Neural cell (in vitro differentiated cells): ENCODE data around the gene FGF8. TPM values are rescaled to one million over a fixed set of nuclear protein-coding genes. Genes with fewer than 3 reads are reported as not detected.

Source experiments
- H2AFZ ChIP-seq: fragments of 200-600, 300-800 bp; sonication (generic), shearing (Covaris generic); 2 replicates; pipeline ENCODE4 v1.6.0; 2014; ENCODE audit warnings: low read depth, mild to moderate bottlenecking, antibody characterized with exemption, low read length, moderate library complexity
- H3F3A ChIP-seq: fragments of 200-600 bp; shearing (Covaris generic); 2 replicates; pipeline ENCODE4 v1.6.1; 2016; ENCODE audit warnings: mild to moderate bottlenecking, moderate library complexity, mixed read lengths, antibody characterized with exemption, low read length; ENCODE audit not compliant: insufficient read depth, poor library complexity, severe bottlenecking
- H3K27ac ChIP-seq: fragments of 200-600, 300-800 bp; sonication (generic), shearing (Covaris generic); 2 replicates; pipeline ENCODE4 v1.5.1; 2014; ENCODE audit warnings: mild to moderate bottlenecking, low read length, moderate library complexity
- H3K27me3 ChIP-seq: fragments of 300-800, 200-600 bp; sonication (generic), shearing (Covaris generic); 2 replicates; pipeline ENCODE4 v1.6.0; 2014; ENCODE audit warnings: mild to moderate bottlenecking, low read depth, low read length, moderate library complexity; ENCODE audit not compliant: insufficient read depth
- H3K36me3 ChIP-seq: fragments of 300-800, 200-600 bp; sonication (generic), shearing (Covaris generic); 2 replicates; pipeline ENCODE4 v1.5.1; 2014; ENCODE audit warnings: mild to moderate bottlenecking, antibody characterized with exemption, low read length, moderate library complexity; ENCODE audit not compliant: insufficient read depth
- H3K4me2 ChIP-seq: fragments of 300-800, 200-600 bp; sonication (generic), shearing (Covaris generic); 2 replicates; pipeline ENCODE4 v1.6.0; 2014; ENCODE audit warnings: mild to moderate bottlenecking, low read length
- H3K4me3 ChIP-seq: fragments of 300-800, 200-600 bp; sonication (generic), shearing (Covaris generic); 2 replicates; pipeline ENCODE4 v1.5.1; 2014; ENCODE audit warnings: mild to moderate bottlenecking, low read length, moderate library complexity
- H3K79me2 ChIP-seq: fragments of 200-600 bp; shearing (Covaris generic); replicated peaks from 2 replicates; pipeline ENCODE4 v1.6.0; 2014; ENCODE audit warnings: mild to moderate bottlenecking, low read length, moderate library complexity; ENCODE audit not compliant: insufficient read depth
- H3K9ac ChIP-seq: fragments of 300-800, 200-600 bp; sonication (generic), shearing (Covaris generic); 2 replicates; pipeline ENCODE4 v1.6.1; 2016; ENCODE audit warnings: mild to moderate bottlenecking, low read length, mixed read lengths
- H3K9me2 ChIP-seq: fragments of 200-600 bp; shearing (Covaris generic); 2 replicates; pipeline ENCODE4 v1.6.1; 2016; ENCODE audit warnings: mild to moderate bottlenecking, low read length, mixed read lengths; ENCODE audit not compliant: insufficient read depth
- H3K9me3 ChIP-seq: fragments of 200-600, 300-800 bp; sonication (generic), shearing (Covaris generic); 2 replicates; pipeline ENCODE4 v1.6.1; 2016; ENCODE audit warnings: mild to moderate bottlenecking, mixed run types, low read length, moderate library complexity, mixed read lengths
- H4K20me1 ChIP-seq: fragments of 200-600 bp; shearing (Covaris generic); 2 replicates; pipeline ENCODE4 v1.6.1; 2016; ENCODE audit warnings: mild to moderate bottlenecking, mixed run types; ENCODE audit not compliant: insufficient read depth
- CTCF ChIP-seq: fragments of 450-650 bp; IDR thresholded peaks from 2 replicates; pipeline ENCODE4 v1.5.1; 2014; ENCODE audit warnings: antibody characterized with exemption, mild to moderate bottlenecking, moderate library complexity; ENCODE audit not compliant: poor library complexity, severe bottlenecking
- EP300 ChIP-seq: fragments of 450-650 bp; conservative IDR thresholded peaks from 2 replicates; pipeline ENCODE4 v1.6.1; 2014; ENCODE audit warnings: antibody characterized with exemption, mild to moderate bottlenecking, moderate library complexity; ENCODE audit not compliant: poor library complexity, severe bottlenecking
- EZH2 ChIP-seq: fragments of 200-600, 300-800 bp; shearing (Covaris generic), sonication (generic); IDR thresholded peaks from 2 replicates; pipeline ENCODE4 v1.6.1; 2014; ENCODE audit warnings: antibody characterized with exemption, low read length, borderline replicate concordance, mild to moderate bottlenecking; ENCODE audit not compliant: insufficient read depth, poor library complexity, severe bottlenecking
- MXI1 ChIP-seq: fragments of 450-650 bp; conservative IDR thresholded peaks from 2 replicates; pipeline ENCODE4 v1.6.1; 2014; ENCODE audit warnings: antibody characterized with exemption, mild to moderate bottlenecking; ENCODE audit not compliant: poor library complexity, severe bottlenecking
- POLR2AphosphoS5 ChIP-seq: IDR thresholded peaks from 2 replicates; pipeline ENCODE4 v1.6.1; 2012
- RAD21 ChIP-seq: fragments of 450-650 bp; conservative IDR thresholded peaks from 2 replicates; pipeline ENCODE4 v1.6.1; 2014; ENCODE audit warnings: antibody characterized with exemption, mild to moderate bottlenecking, moderate library complexity
- REST ChIP-seq: IDR thresholded peaks from 2 replicates; pipeline ENCODE4 v1.6.1; 2012; ENCODE audit warnings: borderline replicate concordance
- SMC3 ChIP-seq: fragments of 450-650 bp; conservative IDR thresholded peaks from 2 replicates; pipeline ENCODE4 v1.6.1; 2014; ENCODE audit warnings: antibody characterized with exemption, mild to moderate bottlenecking, moderate library complexity; ENCODE audit not compliant: poor library complexity
- TAF1 ChIP-seq: IDR thresholded peaks from 2 replicates; pipeline ENCODE4 v1.6.1; 2012; ENCODE audit warnings: low read depth
- polyA plus RNA-seq: library from polyadenylated mRNA; depleted of rRNA; stranded (reverse); fragments of >200 nt; gene quantifications from 2 replicates; pipeline ENCODE4 v1.2.3, GENCODE V29; 2014

The FGF8 gene
- polyA plus RNA-seq, 1 donor from 2014 or later, result 6.0 TPM

GRCh38 chr10:101761226-101761625, 14.7 kb downstream of the FGF8 start:
- H3K36me3 ChIP-seq, result no peaks in the 10 kb centered on the region
- no peak overlapping the region for H2AFZ ChIP-seq
- H3K4me2 ChIP-seq, result no peak overlapping the region
- no peak overlapping the region for H3K9ac ChIP-seq
- TF ChIP-seq SMC3, result no peak
- no peak overlapping the region for H3K4me3 ChIP-seq
- no peaks in the 10 kb centered on the region for H3F3A ChIP-seq
- no peak overlapping the region for H3K27ac ChIP-seq
- H3K9me2 ChIP-seq, result no peaks in the 10 kb centered on the region
- H3K27me3 ChIP-seq, result no peaks in the 10 kb centered on the region
- no peaks in the 10 kb centered on the region for H4K20me1 ChIP-seq
- no peaks in the 10 kb centered on the region for H3K79me2 ChIP-seq
- no peaks in the 10 kb centered on the region for H3K9me3 ChIP-seq

GRCh38 chr10:101760510-101760909, 15.4 kb downstream of the FGF8 start:
- Histone ChIP-seq H3K36me3 (no peaks in the 10 kb centered on the region), H3K9ac (no peak overlapping the region), H4K20me1 (no peaks in the 10 kb centered on the region), H3F3A (no peaks in the 10 kb centered on the region), H3K9me2 (no peaks in the 10 kb centered on the region), H3K79me2 (no peaks in the 10 kb centered on the region), H3K27ac (no peak overlapping the region), H2AFZ (no peak overlapping the region), H3K9me3 (no peaks in the 10 kb centered on the region), H3K27me3 (no peaks in the 10 kb centered on the region), H3K4me2 (no peak overlapping the region), H3K4me3 (no peak overlapping the region)
- no peak for TF ChIP-seq POLR2AphosphoS5
- no peak for TF ChIP-seq CTCF
- no peak for TF ChIP-seq EZH2

GRCh38 chr10:101759309-101760247, 16.3 kb downstream of the FGF8 start:
- H3K4me3 ChIP-seq, result no peak overlapping the region
- H4K20me1 ChIP-seq, result no peaks in the 10 kb centered on the region
- no peaks in the 10 kb centered on the region for H3K27me3 ChIP-seq
- H3K4me2 ChIP-seq, result no peak overlapping the region
- H3K9ac ChIP-seq, result no peak overlapping the region
- H3F3A ChIP-seq, result no peaks in the 10 kb centered on the region
- TF ChIP-seq POLR2AphosphoS5, result no peak
- TF ChIP-seq TAF1, result no peak
- TF ChIP-seq EP300, result no peak
- TF ChIP-seq REST, result no peak
- no peak for TF ChIP-seq RAD21
- no peak for TF ChIP-seq CTCF
- no peak for TF ChIP-seq EZH2
- TF ChIP-seq MXI1, result no peak
- TF ChIP-seq SMC3, result no peak
- no peaks in the 10 kb centered on the region for H3K79me2 ChIP-seq
- no peak overlapping the region for H3K27ac ChIP-seq
- no peaks in the 10 kb centered on the region for H3K9me2 ChIP-seq
- H2AFZ ChIP-seq, result no peak overlapping the region
- no peaks in the 10 kb centered on the region for H3K36me3 ChIP-seq
- no peaks in the 10 kb centered on the region for H3K9me3 ChIP-seq
